LNCaP clone FGC (cell line): Measurements from ENCODE around the gene SOBP.

Experiments
- DNase-seq: peaks from one replicate; pipeline ENCODE4 v3.0.0-alpha.2; 2011; ENCODE audit warnings: low read depth
- H3K4me3 ChIP-seq: 2 replicates; pipeline ENCODE4 v1.5.1; 2011; ENCODE audit warnings: mild to moderate bottlenecking, low read depth, low read length, control low read depth
- CTCF ChIP-seq: IDR thresholded peaks from 2 replicates; pipeline ENCODE4 v1.5.1; 2012; ENCODE audit warnings: mild to moderate bottlenecking; ENCODE audit not compliant: control insufficient read depth, insufficient read depth; ENCODE audit errors: extremely low read depth

Gene SOBP

GRCh38 chr6:107673076-107673494 is 183.2 kb downstream of the SOBP start:
- no peak overlapping the region for H3K4me3 ChIP-seq

GRCh38 chr6:107674995-107675738 is 185.2 kb downstream of the SOBP start:
- peak; percentile 67 for DNase-seq
- H3K4me3 ChIP-seq: peak overlapping the region; percentile 37
- peak; percentile 95 for TF ChIP-seq CTCF

More at GRCh38 chr6:107673076-107673494, 183.2 kb downstream of the SOBP start:
- TF ChIP-seq CTCF: no peak
- DNase-seq: no peak

GRCh38 chr6:107676042-107676441 is 186.1 kb downstream of the SOBP start:
- H3K4me3 ChIP-seq: no peak overlapping the region
- DNase-seq: no peak

GRCh38 chr6:107677399-107677798 is 187.5 kb downstream of the SOBP start:
- no peak overlapping the region for H3K4me3 ChIP-seq
- TF ChIP-seq CTCF: no peak
- no peak for DNase-seq

More at GRCh38 chr6:107676042-107676441, 186.1 kb downstream of the SOBP start:
- TF ChIP-seq CTCF: no peak

GRCh38 chr6:107679457-107679856 is 189.5 kb downstream of the SOBP start:
- no peak overlapping the region for H3K4me3 ChIP-seq
- no peak for DNase-seq
- no peak for TF ChIP-seq CTCF

GRCh38 chr6:107682721-107683120 is 192.8 kb downstream of the SOBP start:
- no peak for DNase-seq
- H3K4me3 ChIP-seq: no peak overlapping the region
- TF ChIP-seq CTCF: no peak

GRCh38 chr6:107683183-107683582 is 193.3 kb downstream of the SOBP start:
- H3K4me3 ChIP-seq: no peak overlapping the region
- TF ChIP-seq CTCF: no peak
- no peak for DNase-seq
